Measurements from ENCODE around the gene CEACAM4. TPM values are rescaled to one million over a fixed set of nuclear protein-coding genes. Genes with fewer than 3 reads are reported as not detected.

The CEACAM4 gene
- total RNA-seq, 1 donor from 2014 or later = not detected

DNA sequence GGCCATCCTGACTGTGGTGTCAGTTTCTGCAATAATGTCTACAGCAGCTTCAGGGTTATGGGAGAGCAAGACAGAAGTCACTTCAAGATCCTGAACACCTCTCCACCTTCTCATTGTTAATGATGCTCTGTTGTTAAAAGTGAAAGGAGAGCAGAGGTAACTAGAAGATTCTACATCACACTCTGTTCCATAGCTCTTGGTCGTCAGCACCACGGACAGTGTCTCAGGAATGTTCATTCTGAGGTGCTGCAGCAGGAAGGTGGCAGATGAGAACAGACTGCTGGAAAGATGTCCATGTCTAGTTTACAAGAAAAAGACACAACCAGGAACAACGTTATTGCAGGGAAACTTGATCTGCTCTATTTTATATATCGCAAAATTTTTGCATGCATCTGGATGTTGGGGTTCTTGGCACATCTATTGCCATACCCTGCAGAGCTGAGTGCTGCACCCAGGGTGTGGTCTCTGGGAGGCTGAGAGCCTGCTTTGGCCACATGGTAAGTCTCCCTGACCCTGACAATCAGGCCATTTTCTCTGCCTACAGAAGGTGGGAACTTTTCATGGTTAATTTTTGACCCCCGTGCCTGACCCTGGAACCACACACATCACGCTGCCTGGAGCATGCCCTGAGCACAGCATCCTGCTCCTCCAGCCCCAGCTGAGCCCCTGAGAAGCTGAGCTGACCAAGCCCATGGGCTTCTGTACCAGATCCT, 38.2 kb downstream of the CEACAM4 start:
- Mint-ChIP-seq H3K4me3 (ENCODE audit: unreplicated experiment) (no peak overlapping the region), H3K36me3 (ENCODE audit: unreplicated experiment) (peaks cover 2% of the 10 kb centered on the region), H3K4me1 (ENCODE audit: low read depth, unreplicated experiment) (no peaks in the 10 kb centered on the region), H3K9me3 (ENCODE audit: unreplicated experiment) (peaks cover 2% of the 10 kb centered on the region), H3K27ac (ENCODE audit: unreplicated experiment) (no peak overlapping the region), H3K27me3 (ENCODE audit: unreplicated experiment) (peaks cover 12% of the 10 kb centered on the region)
- TF ChIP-seq, protein P1, sequence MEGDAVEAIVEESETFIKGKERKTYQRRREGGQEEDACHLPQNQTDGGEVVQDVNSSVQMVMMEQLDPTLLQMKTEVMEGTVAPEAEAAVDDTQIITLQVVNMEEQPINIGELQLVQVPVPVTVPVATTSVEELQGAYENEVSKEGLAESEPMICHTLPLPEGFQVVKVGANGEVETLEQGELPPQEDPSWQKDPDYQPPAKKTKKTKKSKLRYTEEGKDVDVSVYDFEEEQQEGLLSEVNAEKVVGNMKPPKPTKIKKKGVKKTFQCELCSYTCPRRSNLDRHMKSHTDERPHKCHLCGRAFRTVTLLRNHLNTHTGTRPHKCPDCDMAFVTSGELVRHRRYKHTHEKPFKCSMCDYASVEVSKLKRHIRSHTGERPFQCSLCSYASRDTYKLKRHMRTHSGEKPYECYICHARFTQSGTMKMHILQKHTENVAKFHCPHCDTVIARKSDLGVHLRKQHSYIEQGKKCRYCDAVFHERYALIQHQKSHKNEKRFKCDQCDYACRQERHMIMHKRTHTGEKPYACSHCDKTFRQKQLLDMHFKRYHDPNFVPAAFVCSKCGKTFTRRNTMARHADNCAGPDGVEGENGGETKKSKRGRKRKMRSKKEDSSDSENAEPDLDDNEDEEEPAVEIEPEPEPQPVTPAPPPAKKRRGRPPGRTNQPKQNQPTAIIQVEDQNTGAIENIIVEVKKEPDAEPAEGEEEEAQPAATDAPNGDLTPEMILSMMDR (IDR thresholded peaks at IDR 0.05; ENCODE audit: partially characterized antibody, unreplicated experiment) = no peak
- no peak for DNase-seq

DNA sequence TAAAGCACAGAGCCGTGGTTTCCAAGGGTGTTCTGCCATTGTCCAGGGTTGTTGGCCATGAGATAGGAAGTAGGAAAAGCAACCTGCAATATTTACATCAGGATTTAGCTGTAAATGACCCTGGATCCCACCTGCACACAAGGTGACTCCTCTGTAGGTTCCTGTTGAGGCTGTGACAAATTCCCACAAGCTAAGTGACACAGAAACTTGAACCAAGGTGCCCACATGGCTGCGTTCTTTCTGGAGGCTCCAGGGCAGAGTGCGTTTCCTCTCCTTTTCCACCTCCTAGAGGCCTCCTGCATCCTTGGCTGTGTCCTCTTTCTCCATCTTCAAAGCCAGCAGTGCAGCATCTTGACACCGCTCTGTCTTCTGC, 39.0 kb downstream of the CEACAM4 start:
- H3K36me3 Mint-ChIP-seq (ENCODE audit: unreplicated experiment) = peaks cover 6% of the 10 kb centered on the region
- TF ChIP-seq, protein P1 (IDR thresholded peaks at IDR 0.05; ENCODE audit: partially characterized antibody, unreplicated experiment) = no peak
- no peak overlapping the region for H3K4me3 Mint-ChIP-seq (ENCODE audit: unreplicated experiment)
- no peak for DNase-seq
- peaks cover 8% of the 10 kb centered on the region for H3K9me3 Mint-ChIP-seq (ENCODE audit: unreplicated experiment)
- H3K27ac Mint-ChIP-seq (ENCODE audit: unreplicated experiment) = no peak overlapping the region
- H3K27me3 Mint-ChIP-seq (ENCODE audit: unreplicated experiment) = peaks cover 12% of the 10 kb centered on the region
- no peaks in the 10 kb centered on the region for H3K4me1 Mint-ChIP-seq (ENCODE audit: low read depth, unreplicated experiment)

DNA sequence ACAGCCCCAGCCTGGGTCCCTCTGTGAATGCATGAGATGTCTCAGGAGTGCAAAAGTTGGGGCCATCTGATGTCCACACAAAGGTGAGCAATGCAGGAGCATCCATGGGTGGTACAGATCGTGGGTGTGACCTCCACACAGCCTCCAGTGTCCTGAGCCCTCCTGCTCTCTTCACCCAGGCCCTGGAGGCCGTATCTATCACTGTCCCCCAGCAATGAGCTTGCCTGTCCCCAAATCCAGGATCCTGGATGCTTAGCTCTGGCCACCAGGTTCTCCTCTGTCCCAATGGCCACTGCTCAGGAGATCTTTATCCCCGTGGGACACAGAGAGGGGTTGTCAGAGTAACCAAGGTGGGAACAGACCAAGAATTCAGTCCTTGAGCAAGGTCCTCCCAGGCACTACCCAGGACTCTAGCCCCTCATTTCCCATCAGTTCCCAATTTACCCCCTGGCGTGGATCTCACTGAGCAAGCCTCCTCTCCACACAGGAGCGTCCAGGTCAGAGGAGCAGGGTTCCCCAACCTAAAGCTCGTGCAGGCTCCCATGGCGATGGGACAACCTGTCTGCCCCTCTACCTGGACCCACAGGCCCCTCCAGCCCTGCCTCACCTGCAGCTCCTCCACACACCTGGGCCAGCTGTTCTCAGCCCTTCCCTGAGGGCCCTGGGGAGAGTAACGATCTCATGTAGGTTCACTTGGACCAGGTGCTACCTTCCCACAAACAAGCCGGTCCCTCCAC, 39.6 kb downstream of the CEACAM4 start:
- Mint-ChIP-seq H3K27ac (ENCODE audit: unreplicated experiment) (no peak overlapping the region), H3K36me3 (ENCODE audit: unreplicated experiment) (peaks cover 6% of the 10 kb centered on the region), H3K4me3 (ENCODE audit: unreplicated experiment) (no peak overlapping the region), H3K27me3 (ENCODE audit: unreplicated experiment) (peaks cover 11% of the 10 kb centered on the region), H3K4me1 (ENCODE audit: low read depth, unreplicated experiment) (no peaks in the 10 kb centered on the region), H3K9me3 (ENCODE audit: unreplicated experiment) (peaks cover 9% of the 10 kb centered on the region)
- TF ChIP-seq, protein P1 (IDR thresholded peaks at IDR 0.05; ENCODE audit: partially characterized antibody, unreplicated experiment) = no peak
- DNase-seq = no peak

DNA sequence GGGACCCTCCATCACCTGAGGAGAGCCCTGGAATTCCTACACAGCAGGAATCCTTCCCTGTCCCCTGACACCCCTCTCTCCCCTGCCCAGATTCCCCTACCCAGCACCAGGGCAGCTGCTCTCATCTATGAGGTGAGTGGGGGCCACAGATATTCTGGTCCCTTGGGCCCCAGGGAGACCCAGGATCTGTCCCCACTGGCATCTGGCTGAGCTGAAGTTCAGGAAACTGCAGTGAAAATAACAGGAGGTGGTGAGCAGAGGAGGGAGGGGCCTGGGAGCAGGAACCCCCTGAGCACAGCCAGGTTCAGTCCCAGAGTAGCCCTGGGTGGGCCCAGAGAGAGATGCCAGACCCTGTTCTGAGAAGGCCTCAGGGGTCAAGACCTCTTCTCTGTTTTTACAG, 40.8 kb downstream of the CEACAM4 start:
- no peak overlapping the region for H3K27ac Mint-ChIP-seq (ENCODE audit: unreplicated experiment)
- peaks cover 13% of the 10 kb centered on the region for H3K9me3 Mint-ChIP-seq (ENCODE audit: unreplicated experiment)
- TF ChIP-seq, protein P1 (IDR thresholded peaks at IDR 0.05; ENCODE audit: partially characterized antibody, unreplicated experiment) = no peak
- no peak overlapping the region for H3K4me3 Mint-ChIP-seq (ENCODE audit: unreplicated experiment)
- no peak for DNase-seq
- H3K27me3 Mint-ChIP-seq (ENCODE audit: unreplicated experiment) = peaks cover 7% of the 10 kb centered on the region
- H3K36me3 Mint-ChIP-seq (ENCODE audit: unreplicated experiment) = peaks cover 13% of the 10 kb centered on the region
- H3K4me1 Mint-ChIP-seq (ENCODE audit: low read depth, unreplicated experiment) = no peaks in the 10 kb centered on the region

DNA sequence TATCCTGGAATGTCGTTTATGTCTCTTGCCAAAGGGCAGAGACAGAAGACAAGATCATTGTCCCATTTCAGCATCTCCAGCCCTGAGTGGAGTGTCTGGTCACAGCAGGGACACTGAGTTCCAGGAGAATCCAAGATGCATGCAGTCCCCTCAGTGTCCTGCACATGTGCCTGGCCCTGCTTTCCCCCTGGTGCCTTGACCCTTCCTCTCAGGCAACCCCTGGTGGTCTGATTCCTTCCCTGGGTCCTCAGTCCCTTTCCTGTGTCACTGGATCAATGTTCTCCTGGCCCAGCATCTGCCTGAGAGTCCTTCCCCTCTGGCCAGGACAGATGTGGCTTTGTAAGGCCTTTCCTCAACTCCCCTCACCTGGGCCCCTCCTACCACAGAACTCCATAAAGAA, 41.9 kb downstream of the CEACAM4 start:
- DNase-seq = no peak
- Mint-ChIP-seq H3K27ac (ENCODE audit: unreplicated experiment) (no peak overlapping the region), H3K9me3 (ENCODE audit: unreplicated experiment) (peaks cover 13% of the 10 kb centered on the region), H3K4me3 (ENCODE audit: unreplicated experiment) (no peak overlapping the region), H3K27me3 (ENCODE audit: unreplicated experiment) (peaks cover 6% of the 10 kb centered on the region), H3K4me1 (ENCODE audit: low read depth, unreplicated experiment) (no peaks in the 10 kb centered on the region), H3K36me3 (ENCODE audit: unreplicated experiment) (peaks cover 23% of the 10 kb centered on the region)
- TF ChIP-seq, protein P1 (IDR thresholded peaks at IDR 0.05; ENCODE audit: partially characterized antibody, unreplicated experiment) = no peak

Measured in glutamatergic neuron (in vitro differentiated cells).